HepG2 (cell line): ENCODE data around the gene BABAM2. TPM values are rescaled to one million over a fixed set of nuclear protein-coding genes. Genes with fewer than 3 reads are reported as not detected.
A peak's percentile ranks its signal among the peaks of the same experiment; 100 is the strongest.

ENCODE experiments used
- CERS6 ChIP-seq: sonication (generic); formaldehyde crosslinking; IDR thresholded peaks from 2 replicates; pipeline ENCODE4 v1.5.0; 2020; ENCODE audit warnings: missing genetic modification reagents
- CREB1 ChIP-seq, 2 experiments: fragments of 450-650 bp in 1 of 2; IDR thresholded peaks; 2 replicates each; pipeline ENCODE4 v1.6.1; 2016 to 2017; ENCODE audit warnings: control low read depth in 1 of 2, mild to moderate bottlenecking in 1 of 2, missing compliant biosample characterization in 1 of 2, missing genetic modification characterization in 1 of 2
- CTCF ChIP-seq: sonication (generic); formaldehyde crosslinking; IDR thresholded peaks from 2 replicates; pipeline ENCODE4 v1.5.0; 2020; ENCODE audit warnings: mild to moderate bottlenecking, missing genetic modification reagents, moderate library complexity
- FOXA3 ChIP-seq: IDR thresholded peaks from 2 replicates; pipeline ENCODE4 v1.6.1; 2016; ENCODE audit warnings: missing genetic modification reagents, missing compliant biosample characterization
- FOXJ3 ChIP-seq: sonication (generic); formaldehyde crosslinking; IDR thresholded peaks from 2 replicates; pipeline ENCODE4 v1.4.0; 2020; ENCODE audit warnings: missing genetic modification reagents, mild to moderate bottlenecking, borderline replicate concordance
- HMGA1 ChIP-seq: sonication (generic); formaldehyde crosslinking; conservative IDR thresholded peaks from 2 replicates; pipeline ENCODE4 v1.4.0; 2020; ENCODE audit warnings: missing genetic modification reagents
- MEF2D ChIP-seq: sonication (generic); formaldehyde crosslinking; IDR thresholded peaks from 2 replicates; pipeline ENCODE4 v1.5.1; 2020; ENCODE audit warnings: mild to moderate bottlenecking, missing genetic modification reagents
- MLXIP ChIP-seq: sonication (generic); formaldehyde crosslinking; IDR thresholded peaks from 2 replicates; pipeline ENCODE4 v1.9.0; 2021; ENCODE audit warnings: missing genetic modification reagents, borderline replicate concordance
- MTF2 ChIP-seq: sonication (generic); formaldehyde crosslinking; IDR thresholded peaks from 2 replicates; pipeline ENCODE4 v1.5.0; 2020; ENCODE audit warnings: missing genetic modification reagents, borderline replicate concordance
- NFE2L2 ChIP-seq: fragments of 150-350 bp; IDR thresholded peaks from 2 replicates; pipeline ENCODE4 v1.6.1; 2014; ENCODE audit warnings: low read length
- NFYC ChIP-seq: IDR thresholded peaks from 2 replicates; pipeline ENCODE4 v1.6.1; 2016; ENCODE audit warnings: missing genetic modification reagents, missing compliant biosample characterization
- POGK ChIP-seq: sonication (generic); formaldehyde crosslinking; conservative IDR thresholded peaks from 2 replicates; pipeline ENCODE4 v1.8.0; 2022; ENCODE audit warnings: mild to moderate bottlenecking, moderate library complexity, missing genetic modification reagents
- SPEN ChIP-seq: sonication (generic); formaldehyde crosslinking; IDR thresholded peaks from 2 replicates; pipeline ENCODE4 v1.5.1; 2020; ENCODE audit warnings: low read depth, mild to moderate bottlenecking, missing genetic modification reagents
- STAT5B ChIP-seq: sonication (generic); formaldehyde crosslinking; IDR thresholded peaks from 2 replicates; pipeline ENCODE4 v1.4.0; 2020; ENCODE audit warnings: missing genetic modification reagents
- ZFAT ChIP-seq: sonication (generic); formaldehyde crosslinking; conservative IDR thresholded peaks from 2 replicates; pipeline ENCODE4 v1.8.1; 2023; ENCODE audit warnings: missing genetic modification reagents, inconsistent platforms
- ZFP36L2 ChIP-seq: sonication (generic); formaldehyde crosslinking; IDR thresholded peaks from 2 replicates; pipeline ENCODE4 v1.4.0; 2020; ENCODE audit warnings: missing genetic modification reagents
- ZHX1 ChIP-seq: sonication (generic); formaldehyde crosslinking; IDR thresholded peaks from 2 replicates; pipeline ENCODE4 v1.8.1; 2022; ENCODE audit warnings: low read depth, mild to moderate bottlenecking, missing genetic modification reagents
- ZNF17 ChIP-seq: sonication (generic); formaldehyde crosslinking; IDR thresholded peaks from 2 replicates; pipeline ENCODE4 v1.5.0; 2020; ENCODE audit warnings: mild to moderate bottlenecking, missing genetic modification reagents
- ZNF207 ChIP-seq: fragments of 450-650 bp; IDR thresholded peaks from 2 replicates; pipeline ENCODE4 v1.6.1; 2016; ENCODE audit warnings: antibody characterized with exemption, borderline replicate concordance
- ZNF354B ChIP-seq: sonication (generic); formaldehyde crosslinking; IDR thresholded peaks from 2 replicates; pipeline ENCODE4 v1.8.0; 2022; ENCODE audit warnings: mild to moderate bottlenecking, missing genetic modification reagents
- ZNF672 ChIP-seq: sonication (generic); formaldehyde crosslinking; IDR thresholded peaks from 2 replicates; pipeline ENCODE4 v1.8.1; 2022; ENCODE audit warnings: missing genetic modification reagents
- polyA plus RNA-seq, 8 experiments: library from polyadenylated mRNA; depleted of rRNA in 3 of 8; stranded (reverse) in 7 of 8; unstranded in 1 of 8; fragments of >200 nt; fragmentation: Illumina TruSeq in 4 of 8; extraction: Trizol in 4 of 8; gene quantifications; 2 replicates each; pipeline versions ENCODE4 v1.2.1 to v1.2.3, GENCODE V29; 2011 to 2016; ENCODE audit warnings: low read depth in 4 of 8, missing spikeins in 1 of 8, mixed read lengths in 1 of 8; ENCODE audit not compliant: insufficient read depth in 1 of 8
- total RNA-seq, 5 experiments: library from RNA; depleted of rRNA; stranded (reverse); fragments of >200 nt; fragmentation: Illumina TruSeq; extraction: Trizol; gene quantifications; 2 replicates each; pipeline ENCODE4 v1.2.3, GENCODE V29; 2016; ENCODE audit warnings: low read depth in 1 of 5

Gene BABAM2
- total and polyA plus RNA-seq, 2 of the 13 experiments (the other 11 are each of a cell fraction or from before 2014, with no cell fraction given) = 24.9 to 28.0 TPM

- TF ChIP-seq MTF2 (CRISPR knock-in tag) (no peak), HMGA1 (CRISPR knock-in tag) (no peak), CREB1 (IDR thresholded peaks at IDR 0.05) (no peak), CREB1 (CRISPR knock-in tag; IDR thresholded peaks at IDR 0.05) (no peak), ZNF207 (no peak), STAT5B (no peak), FOXJ3 (CRISPR knock-in tag) (peak; percentile 80; the same call in 1 of the 2 replicates), ZNF354B (CRISPR knock-in tag) (no peak), MLXIP (CRISPR knock-in tag) (no peak), CTCF (CRISPR knock-in tag) (no peak), NFYC (CRISPR knock-in tag) (no peak), ZFAT (no peak), SPEN (CRISPR knock-in tag) (peak; percentile 49; the same call in 1 of the 2 replicates), POGK (CRISPR knock-in tag) (no peak), CERS6 (CRISPR knock-in tag) (no peak), ZNF17 (CRISPR knock-in tag) (no peak), NFE2L2 (no peak), ZFP36L2 (CRISPR knock-in tag) (no peak), ZHX1 (CRISPR knock-in tag) (no peak), MEF2D (peak; percentile 69; the same call in 1 of the 2 replicates), FOXA3 (CRISPR knock-in tag) (peak; percentile 83), ZNF672 (CRISPR knock-in tag) (no peak)
These were observed 120.8 kb downstream of the BABAM2 start (continued) for GRCh38 chr2:28011322-28011737.
